Liver (tissue), 9 donors: ENCODE data around the gene DRGX. TPM values are rescaled to one million over a fixed set of nuclear protein-coding genes. Genes with fewer than 3 reads are reported as not detected.

Experiments
- DNase-seq: peaks from one replicate; pipeline ENCODE4 v3.0.0-alpha.2; 2017; ENCODE audit warnings: low spot score
- H3K27ac ChIP-seq, 2 donors: one replicate each; pipeline ENCODE4 v1.7.0; 2013; ENCODE audit warnings: inconsistent platforms in 2 of 2, low read length in 2 of 2, control low read depth in 1 of 2, low read depth in 1 of 2, mild to moderate bottlenecking in 1 of 2
- H3K27me3 ChIP-seq, 4 donors: one replicate each; pipeline versions ENCODE4 v1.6.1 to v1.7.0; 2013; ENCODE audit warnings: low read length in 3 of 4, inconsistent platforms in 1 of 4, mild to moderate bottlenecking in 1 of 4, moderate library complexity in 1 of 4; ENCODE audit not compliant: control insufficient read depth in 4 of 4, insufficient read depth in 4 of 4
- H3K36me3 ChIP-seq, 4 donors: one replicate each; pipeline versions ENCODE4 v1.6.1 to v1.7.0; 2013; ENCODE audit warnings: low read length in 3 of 4, mild to moderate bottlenecking in 3 of 4, low read depth in 1 of 4, moderate library complexity in 1 of 4; ENCODE audit not compliant: control insufficient read depth in 4 of 4, insufficient read depth in 3 of 4
- H3K4me1 ChIP-seq, 4 donors: one replicate each; pipeline versions ENCODE4 v1.6.1 to v1.7.0; 2013; ENCODE audit warnings: low read length in 3 of 4, mild to moderate bottlenecking in 3 of 4, moderate library complexity in 1 of 4; ENCODE audit not compliant: control insufficient read depth in 4 of 4, insufficient read depth in 4 of 4
- H3K4me3 ChIP-seq, 3 donors: one replicate each; pipeline versions ENCODE4 v1.6.1 to v1.7.0; 2013; ENCODE audit warnings: low read length in 3 of 3, control low read depth in 1 of 3, low read depth in 1 of 3, mild to moderate bottlenecking in 1 of 3
- H3K9ac ChIP-seq, 2 donors: one replicate each; pipeline ENCODE4 v1.7.0; 2013; ENCODE audit warnings: low read length in 2 of 2, mild to moderate bottlenecking in 2 of 2, moderate library complexity in 2 of 2, control low read depth in 1 of 2, low read depth in 1 of 2
- H3K9me3 ChIP-seq, 4 donors: one replicate each; pipeline versions ENCODE4 v1.6.1 to v1.7.0; 2013; ENCODE audit warnings: low read length in 3 of 4; ENCODE audit not compliant: control insufficient read depth in 4 of 4
- CTCF ChIP-seq: fragments of 150-350 bp; IDR thresholded peaks from 2 replicates; pipeline ENCODE4 v1.5.1; 2017; ENCODE audit warnings: improper control_type of control experiment, low read depth, low read length; ENCODE audit not compliant: missing input control
- EGR1 ChIP-seq, 2 donors: IDR thresholded peaks; 2 replicates each; pipeline ENCODE4 v1.6.1; 2016 to 2018; ENCODE audit warnings: antibody characterized with exemption in 2 of 2, low read depth in 2 of 2
- FOXA1 ChIP-seq: IDR thresholded peaks from 2 replicates; pipeline ENCODE4 v1.6.1; 2016; ENCODE audit warnings: antibody characterized with exemption
- FOXA2 ChIP-seq: IDR thresholded peaks from 2 replicates; pipeline ENCODE4 v1.6.1; 2016; ENCODE audit warnings: antibody characterized with exemption
- GABPA ChIP-seq, 2 donors: IDR thresholded peaks in 1 of 2; conservative IDR thresholded peaks in 1 of 2; 2 replicates each; pipeline ENCODE4 v1.6.1; 2016; ENCODE audit warnings: antibody characterized with exemption in 2 of 2, mild to moderate bottlenecking in 1 of 2, moderate library complexity in 1 of 2
- HNF4A ChIP-seq, 2 donors: conservative IDR thresholded peaks; 2 replicates each; pipeline ENCODE4 v1.6.1; 2016; ENCODE audit warnings: antibody characterized with exemption in 2 of 2, mild to moderate bottlenecking in 2 of 2
- HNF4G ChIP-seq: IDR thresholded peaks from 2 replicates; pipeline ENCODE4 v1.6.1; 2016; ENCODE audit warnings: antibody characterized with exemption
- MAX ChIP-seq: IDR thresholded peaks from 2 replicates; pipeline ENCODE4 v1.6.1; 2016; ENCODE audit warnings: antibody characterized with exemption
- NR2F2 ChIP-seq: IDR thresholded peaks from 2 replicates; pipeline ENCODE4 v1.6.1; 2016; ENCODE audit warnings: antibody characterized with exemption
- RAD21 ChIP-seq, 2 donors: IDR thresholded peaks; 2 replicates each; pipeline ENCODE4 v1.6.1; 2016; ENCODE audit warnings: antibody characterized with exemption in 2 of 2, mild to moderate bottlenecking in 2 of 2
- RXRA ChIP-seq, 2 donors: IDR thresholded peaks; 2 replicates each; pipeline ENCODE4 v1.6.1; 2017 to 2018; ENCODE audit warnings: antibody characterized with exemption in 2 of 2, mild to moderate bottlenecking in 1 of 2
- WGBS: extraction: QIAGEN DNeasy Blood & Tissue Kit; methylation state at CpG from one replicate; pipeline ENCODE4 v1.1.7; 2013; 5-methylcytosine and 5-hydroxymethylcytosine counted together
- polyA plus RNA-seq, 2 donors: library from polyadenylated mRNA; stranded (reverse) in 1 of 2; unstranded in 1 of 2; fragments of 200-250 nt in 1 of 2; fragments of >200 nt in 1 of 2; fragmentation: Nextera tagmentation in 1 of 2; extraction: Ambion mirVana in 1 of 2; gene quantifications; one replicate each; pipeline versions ENCODE4 v1.2.1 to v1.2.3, GENCODE V29; 2013 to 2015
- total RNA-seq, 2 donors: library from RNA; depleted of rRNA; stranded (reverse); fragments of >200 nt; gene quantifications; one replicate each; pipeline ENCODE4 v1.2.3, GENCODE V29; 2014
- TF ChIP-seq, protein P1 (sequence below): IDR thresholded peaks from 2 replicates; pipeline ENCODE4 v1.6.1; 2016; ENCODE audit warnings: antibody characterized with exemption
- donor health status: healthy.
- donor health status: healthy.
- donor health status: healthy.
- donor health status: healthy.
- donor health status: healthy.

The DRGX gene
- total RNA-seq (not detected), polyA plus RNA-seq (not detected)

DNA sequence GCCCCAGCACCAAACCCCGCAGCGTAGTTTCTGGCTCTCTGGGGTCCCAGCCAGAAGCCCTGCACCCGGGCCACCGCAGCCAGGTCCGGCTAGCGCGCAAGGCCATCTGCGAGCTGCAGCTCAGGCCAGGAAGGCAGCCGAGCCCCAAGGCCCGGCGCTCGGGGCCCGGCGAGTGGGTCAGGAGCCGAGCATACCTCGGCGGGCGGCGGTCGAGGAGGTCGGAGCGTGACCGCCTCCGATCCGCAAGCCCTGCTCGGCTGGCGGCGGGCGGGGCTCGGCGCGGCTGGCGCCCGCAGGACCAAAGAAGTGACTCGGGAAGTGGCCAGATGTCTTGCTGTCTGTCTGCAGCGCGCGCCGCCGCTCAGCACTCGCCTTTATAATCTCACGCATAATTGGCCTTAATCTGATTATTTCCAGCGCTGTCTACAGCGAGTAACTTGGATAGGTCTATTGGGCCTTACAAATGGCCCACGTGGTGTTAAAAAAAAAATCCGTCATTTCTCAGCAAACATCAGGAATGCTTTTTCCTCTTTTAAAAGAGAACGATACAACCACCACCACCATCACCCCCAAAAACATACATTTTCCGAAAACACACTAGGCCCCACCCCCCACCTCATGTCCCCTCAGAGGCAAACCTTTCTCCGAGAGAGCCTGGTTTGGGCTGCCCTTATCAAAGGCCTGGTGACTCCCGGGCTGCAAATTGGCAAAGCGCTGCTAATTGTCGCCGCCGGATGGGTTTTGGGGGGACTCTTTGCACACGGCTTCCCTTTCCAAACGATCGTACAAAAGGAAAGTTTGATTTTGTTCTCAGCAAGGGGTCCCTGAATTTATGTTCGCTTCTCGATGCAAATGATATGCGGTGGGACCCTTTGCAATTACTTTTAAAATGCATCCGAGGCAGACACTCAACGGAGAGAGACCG is at the start of gene DRGX:
DRGX (minus strand) TSS at position 349 of the 925 bp plus-strand sequence. CDS start 649 bp downstream, outside the sequence.
- 5% methylated on average over 63 of the region's 63 CpGs for WGBS
- DNase-seq, result no peak

DNA sequence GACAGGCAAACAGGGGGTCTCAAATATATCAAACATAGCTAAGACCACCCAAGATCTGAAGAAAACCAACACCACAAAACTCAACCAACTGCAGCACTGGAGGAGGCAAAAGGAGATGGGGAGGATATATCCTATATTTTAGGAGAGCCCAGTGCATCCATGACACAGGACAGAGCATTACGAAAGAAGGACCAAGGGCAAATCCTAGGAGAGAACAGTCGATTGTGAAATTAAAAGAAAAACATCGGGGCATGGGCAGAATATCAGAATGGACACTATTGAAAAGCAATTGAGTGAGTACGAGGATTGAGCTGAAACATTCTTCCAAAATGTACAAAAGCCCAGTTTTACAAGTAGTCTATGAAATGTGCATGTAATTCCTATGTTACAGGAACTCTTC is 48.5 kb upstream of the DRGX start:
- DNase-seq, result no peak
- Histone ChIP-seq H3K4me1 (peaks cover 0 to 4% (median 0%) of the 10 kb centered on the region in 4 donors), H3K4me3 (no peak overlapping the region), H3K9me3 (peaks cover 0 to 10% (median 0%) of the 10 kb centered on the region in 4 donors), H3K27ac (no peak overlapping the region), H3K36me3 (no peaks in the 10 kb centered on the region), H3K27me3 (no peaks in the 10 kb centered on the region), H3K9ac (no peak overlapping the region)
- TF ChIP-seq NR2F2 (no peak), HNF4A (conservative IDR thresholded peaks at IDR 0.05) (peak in 1 of 2 donors; percentile 18)
- 49% methylated on average over 4 of the region's 4 CpGs for WGBS

More for the DNA sequence above, at the start of gene DRGX:
- Histone ChIP-seq H3K9me3 (peaks cover 0 to 3% (median 0%) of the 10 kb centered on the region in 4 donors), H3K4me1 (peaks cover 8 to 19% (median 11%) of the 10 kb centered on the region in 4 donors), H3K36me3 (no peaks in the 10 kb centered on the region), H3K27me3 (peaks cover 2 to 27% (median 18%) of the 10 kb centered on the region in 4 donors), H3K9ac (no peak within 1 kb of the TSS), H3K27ac (no peak within 1 kb of the TSS), H3K4me3 (no peak within 1 kb of the TSS)
- TF ChIP-seq EGR1 (IDR thresholded peaks at IDR 0.05; ENCODE audit: low read depth in 2 of 2), result no peak
- TF ChIP-seq RAD21 (IDR thresholded peaks at IDR 0.05), result no peak
- no peak for TF ChIP-seq RXRA (IDR thresholded peaks at IDR 0.05)
- no peak for TF ChIP-seq GABPA (IDR thresholded peaks at IDR 0.05 in 1 of 2, conservative IDR thresholded peaks at IDR 0.05 in 1 of 2)
- TF ChIP-seq MAX, result no peak
- no peak for TF ChIP-seq HNF4G
- TF ChIP-seq CTCF, result no peak
- TF ChIP-seq FOXA1, result no peak

DNA sequence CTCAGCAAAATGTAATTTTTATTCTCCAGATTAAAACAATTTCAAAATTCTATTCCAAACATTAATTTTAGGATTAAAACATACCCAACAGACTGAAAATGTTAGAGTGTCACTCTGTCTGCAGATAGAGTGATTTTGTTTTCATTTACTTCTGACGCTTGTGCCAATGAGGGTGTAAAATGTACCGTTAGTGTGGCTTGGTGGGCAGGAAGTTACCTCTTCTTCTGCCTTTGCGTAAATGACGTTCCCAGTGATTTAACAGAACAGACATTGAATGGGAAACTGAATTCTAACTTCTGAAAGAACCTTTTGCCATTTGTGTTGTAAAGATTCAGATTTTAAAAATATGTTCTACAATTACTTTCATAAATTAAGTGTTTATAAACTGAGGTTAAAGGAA is 47.0 kb upstream of the DRGX start:
- TF ChIP-seq HNF4A (conservative IDR thresholded peaks at IDR 0.05) (no peak), FOXA2 (no peak)
- TF ChIP-seq, protein P1, sequence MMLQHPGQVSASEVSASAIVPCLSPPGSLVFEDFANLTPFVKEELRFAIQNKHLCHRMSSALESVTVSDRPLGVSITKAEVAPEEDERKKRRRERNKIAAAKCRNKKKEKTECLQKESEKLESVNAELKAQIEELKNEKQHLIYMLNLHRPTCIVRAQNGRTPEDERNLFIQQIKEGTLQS, result no peak
- Histone ChIP-seq H3K4me3 (no peak overlapping the region), H3K9me3 (peaks cover 0 to under 1% (median 0%) of the 10 kb centered on the region in 4 donors), H3K27me3 (no peaks in the 10 kb centered on the region), H3K9ac (no peak overlapping the region), H3K36me3 (no peaks in the 10 kb centered on the region), H3K4me1 (peaks cover 0 to 5% (median 3%) of the 10 kb centered on the region in 4 donors), H3K27ac (no peak overlapping the region)
- WGBS, result 88% methylated on average over 4 of the region's 4 CpGs
- DNase-seq, result no peak
